Fibroblast of villous mesenchyme (primary cell): ENCODE results near the gene HTR4. TPM values are rescaled to one million over a fixed set of nuclear protein-coding genes. Genes with fewer than 3 reads are reported as not detected.

Source experiments
- DNase-seq: peaks from one replicate; pipeline ENCODE4 v3.0.0-alpha.2; 2010; ENCODE audit warnings: low read depth
- H3K4me3 ChIP-seq: 2 replicates; pipeline ENCODE4 v1.5.1; 2011; ENCODE audit warnings: low read depth, mild to moderate bottlenecking, low read length
- CTCF ChIP-seq: IDR thresholded peaks from 2 replicates; pipeline ENCODE4 v1.5.1; 2012; ENCODE audit warnings: low read depth, mild to moderate bottlenecking, low read length; ENCODE audit not compliant: insufficient read depth
- total RNA-seq: library from RNA; depleted of rRNA; stranded (reverse); fragments of >200 nt; gene quantifications from 2 replicates; pipeline ENCODE4 v1.2.3, GENCODE V29; 2012

The HTR4 gene
- total RNA-seq, 1 donor, result not detected

- DNase-seq, result no peak
- TF ChIP-seq CTCF, result no peak
Observed at GRCh38 chr5:148632255-148633066, 21.9 kb downstream of the HTR4 start.

GRCh38 chr5:148626986-148627385, 27.3 kb downstream of the HTR4 start:
- H3K4me3 ChIP-seq, result no peak overlapping the region
- TF ChIP-seq CTCF, result no peak
- no peak for DNase-seq

More at GRCh38 chr5:148632255-148633066, 21.9 kb downstream of the HTR4 start:
- H3K4me3 ChIP-seq, result no peak overlapping the region

- DNase-seq, result no peak
- TF ChIP-seq CTCF, result no peak
- no peak overlapping the region for H3K4me3 ChIP-seq
Observed at GRCh38 chr5:148626081-148626613, 28.2 kb downstream of the HTR4 start.

- no peak for TF ChIP-seq CTCF
- H3K4me3 ChIP-seq, result no peak overlapping the region
Observed at GRCh38 chr5:148625250-148625649, 29.1 kb downstream of the HTR4 start.

GRCh38 chr5:148623741-148624140, 30.6 kb downstream of the HTR4 start:
- no peak for DNase-seq
- H3K4me3 ChIP-seq, result no peak overlapping the region
- TF ChIP-seq CTCF, result no peak

More at GRCh38 chr5:148625250-148625649, 29.1 kb downstream of the HTR4 start:
- DNase-seq, result no peak

- no peak for DNase-seq
- TF ChIP-seq CTCF, result no peak
- H3K4me3 ChIP-seq, result no peak overlapping the region
Observed at GRCh38 chr5:148623101-148623500, 31.2 kb downstream of the HTR4 start.
